B cell (primary cell): Measurements from ENCODE around the gene GPHN.

Experiments used
- EZH2 ChIP-seq: IDR thresholded peaks from 2 replicates; pipeline ENCODE4 v1.6.1; 2012; ENCODE audit warnings: borderline replicate concordance, low read depth, mild to moderate bottlenecking, moderate library complexity, low read length; ENCODE audit not compliant: insufficient read depth, poor library complexity, severe bottlenecking
- TF ChIP-seq, protein P1 (sequence below): fragments of 200-600 bp; IDR thresholded peaks from one replicate; pipeline ENCODE4 v1.8.0; 2022; ENCODE audit warnings: antibody characterized with exemption, mild to moderate bottlenecking

DNA sequence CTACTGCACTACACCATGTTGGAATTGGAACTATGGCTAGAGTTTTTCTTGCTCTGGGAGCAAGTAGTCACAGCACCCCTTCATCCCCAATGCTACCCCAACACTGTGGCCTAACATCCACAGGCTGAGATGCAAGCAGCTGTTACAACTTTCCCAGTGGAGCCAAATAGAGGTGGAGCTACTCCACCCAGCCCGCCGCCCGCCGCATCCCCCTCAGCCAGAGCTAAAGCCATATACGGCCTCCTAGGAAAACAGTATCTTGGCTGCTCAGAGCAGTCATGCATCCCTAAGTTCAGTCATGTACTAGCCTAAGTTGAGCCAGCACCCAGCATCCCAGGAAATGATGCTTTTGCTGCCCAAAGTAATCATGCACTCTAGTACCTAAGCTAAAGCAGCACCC lies 664.1 kb downstream of the GPHN start:
- TF ChIP-seq, protein P1, sequence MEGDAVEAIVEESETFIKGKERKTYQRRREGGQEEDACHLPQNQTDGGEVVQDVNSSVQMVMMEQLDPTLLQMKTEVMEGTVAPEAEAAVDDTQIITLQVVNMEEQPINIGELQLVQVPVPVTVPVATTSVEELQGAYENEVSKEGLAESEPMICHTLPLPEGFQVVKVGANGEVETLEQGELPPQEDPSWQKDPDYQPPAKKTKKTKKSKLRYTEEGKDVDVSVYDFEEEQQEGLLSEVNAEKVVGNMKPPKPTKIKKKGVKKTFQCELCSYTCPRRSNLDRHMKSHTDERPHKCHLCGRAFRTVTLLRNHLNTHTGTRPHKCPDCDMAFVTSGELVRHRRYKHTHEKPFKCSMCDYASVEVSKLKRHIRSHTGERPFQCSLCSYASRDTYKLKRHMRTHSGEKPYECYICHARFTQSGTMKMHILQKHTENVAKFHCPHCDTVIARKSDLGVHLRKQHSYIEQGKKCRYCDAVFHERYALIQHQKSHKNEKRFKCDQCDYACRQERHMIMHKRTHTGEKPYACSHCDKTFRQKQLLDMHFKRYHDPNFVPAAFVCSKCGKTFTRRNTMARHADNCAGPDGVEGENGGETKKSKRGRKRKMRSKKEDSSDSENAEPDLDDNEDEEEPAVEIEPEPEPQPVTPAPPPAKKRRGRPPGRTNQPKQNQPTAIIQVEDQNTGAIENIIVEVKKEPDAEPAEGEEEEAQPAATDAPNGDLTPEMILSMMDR = no peak
- TF ChIP-seq EZH2 = no peak
